Measurements from ENCODE around the gene ULK4.

The ULK4 gene

GRCh38 chr3:41579861-41580260, 382.0 kb downstream of the ULK4 start:
- TF ChIP-seq CTCF (IDR thresholded peaks at IDR 0.05; ENCODE audit: control insufficient read depth, extremely low read depth, insufficient read depth): no peak
- no peak overlapping the region for H3K4me3 ChIP-seq (ENCODE audit: low read depth, low read length)
- no peak for DNase-seq (ENCODE audit: low read depth)

GRCh38 chr3:41578798-41579197, 383.1 kb downstream of the ULK4 start:
- H3K4me3 ChIP-seq (ENCODE audit: low read depth, low read length): no peak overlapping the region

GRCh38 chr3:41575724-41576123, 386.2 kb downstream of the ULK4 start:
- no peak overlapping the region for H3K4me3 ChIP-seq (ENCODE audit: low read depth, low read length)
- TF ChIP-seq CTCF (IDR thresholded peaks at IDR 0.05; ENCODE audit: control insufficient read depth, extremely low read depth, insufficient read depth): no peak
- DNase-seq (ENCODE audit: low read depth): no peak

More at GRCh38 chr3:41578798-41579197, 383.1 kb downstream of the ULK4 start:
- no peak for DNase-seq (ENCODE audit: low read depth)
- no peak for TF ChIP-seq CTCF (IDR thresholded peaks at IDR 0.05; ENCODE audit: control insufficient read depth, extremely low read depth, insufficient read depth)

GRCh38 chr3:41574900-41575299, 387.0 kb downstream of the ULK4 start:
- DNase-seq (ENCODE audit: low read depth): no peak
- peak; percentile 51 for TF ChIP-seq CTCF (IDR thresholded peaks at IDR 0.05; ENCODE audit: control insufficient read depth, extremely low read depth, insufficient read depth)
- no peak overlapping the region for H3K4me3 ChIP-seq (ENCODE audit: low read depth, low read length)

- no peak overlapping the region for H3K4me3 ChIP-seq (ENCODE audit: low read depth, low read length)
- DNase-seq (ENCODE audit: low read depth): no peak
- TF ChIP-seq CTCF (IDR thresholded peaks at IDR 0.05; ENCODE audit: control insufficient read depth, extremely low read depth, insufficient read depth): no peak
These were observed 388.3 kb downstream of the ULK4 start for GRCh38 chr3:41573591-41573990.

- no peak overlapping the region for H3K4me3 ChIP-seq (ENCODE audit: low read depth, low read length)
- no peak for TF ChIP-seq CTCF (IDR thresholded peaks at IDR 0.05; ENCODE audit: control insufficient read depth, extremely low read depth, insufficient read depth)
- DNase-seq (ENCODE audit: low read depth): no peak
These were observed 389.8 kb downstream of the ULK4 start for GRCh38 chr3:41572092-41572491.

- TF ChIP-seq CTCF (IDR thresholded peaks at IDR 0.05; ENCODE audit: control insufficient read depth, extremely low read depth, insufficient read depth): no peak
- no peak overlapping the region for H3K4me3 ChIP-seq (ENCODE audit: low read depth, low read length)
- no peak for DNase-seq (ENCODE audit: low read depth)
These were observed 392.1 kb downstream of the ULK4 start for GRCh38 chr3:41569632-41570305.

Measured in LNCaP clone FGC (cell line).